Stimulated activated naive B cell treated with anti-CD40 and anti-IgM and Interleukin-4, amounts not matched to agents 10 μg/mL and 1 μg/mL and 100 μg/mL, for 72 hours (primary cell): ENCODE results near the gene CYP4B1.
"Not testable (repeated sequence)": the region's sequence is repeated elsewhere in the genome, so short reads cannot be mapped to it uniquely, and the experiment has no call there.

Source experiments
- ATAC-seq, 2 donors: fragments of 150-1000 bp; cut with Tn5 transposase; replicated peaks; 2 replicates each; pipeline ENCODE4 v1.10.0; 2021; ENCODE audit warnings: moderate library complexity in 1 of 2
- DNase-seq: peaks from one replicate; pipeline ENCODE4 v3.0.0; 2021
- H3K27ac Mint-ChIP-seq: one replicate; pipeline ENCODE4 v1.8.0; 2022; ENCODE audit warnings: mild to moderate bottlenecking, mixed read lengths
- H3K27me3 Mint-ChIP-seq, 2 donors: one replicate each; pipeline ENCODE4 v1.8.0; 2022; ENCODE audit warnings: mixed read lengths in 2 of 2
- H3K36me3 Mint-ChIP-seq, 2 donors: one replicate each; pipeline ENCODE4 v1.8.0; 2022; ENCODE audit warnings: mixed read lengths in 2 of 2, mild to moderate bottlenecking in 1 of 2
- H3K4me1 Mint-ChIP-seq, 2 donors: one replicate each; pipeline ENCODE4 v1.8.0; 2022; ENCODE audit warnings: mixed read lengths in 2 of 2, mild to moderate bottlenecking in 1 of 2
- H3K4me3 Mint-ChIP-seq, 2 donors: one replicate each; pipeline ENCODE4 v1.8.0; 2022; ENCODE audit warnings: mild to moderate bottlenecking in 2 of 2, mixed read lengths in 2 of 2, moderate library complexity in 1 of 2
- H3K9me3 Mint-ChIP-seq, 2 donors: one replicate each; pipeline ENCODE4 v1.8.0; 2022; ENCODE audit warnings: mixed read lengths in 2 of 2, mild to moderate bottlenecking in 1 of 2

CYP4B1 gene

GRCh38 chr1:46770541-46770940, 28.3 kb upstream of the CYP4B1 start:
- Mint-ChIP-seq H3K27me3 (peaks cover 5 to 15% of the 10 kb centered on the region in 2 donors), H3K4me3 (no peak overlapping the region), H3K27ac (no peak overlapping the region), H3K4me1 (no peaks in the 10 kb centered on the region), H3K9me3 (peaks cover 31 to 42% of the 10 kb centered on the region in 2 donors), H3K36me3 (peaks cover 2 to 5% of the 10 kb centered on the region in 2 donors)
- DNase-seq (no peak), ATAC-seq (no peak)

- DNase-seq, result no peak
- H3K27ac Mint-ChIP-seq, result no peak overlapping the region
- peaks cover 31 to 47% of the 10 kb centered on the region in 2 donors for H3K9me3 Mint-ChIP-seq
- no peak overlapping the region for H3K4me3 Mint-ChIP-seq
- H3K4me1 Mint-ChIP-seq, result no peaks in the 10 kb centered on the region
- H3K36me3 Mint-ChIP-seq, result peaks cover 2 to 5% of the 10 kb centered on the region in 2 donors
- no peak for ATAC-seq
- H3K27me3 Mint-ChIP-seq, result peaks cover 0 to 11% of the 10 kb centered on the region in 2 donors
Measured at GRCh38 chr1:46772571-46772970, 26.3 kb upstream of the CYP4B1 start.

DNA sequence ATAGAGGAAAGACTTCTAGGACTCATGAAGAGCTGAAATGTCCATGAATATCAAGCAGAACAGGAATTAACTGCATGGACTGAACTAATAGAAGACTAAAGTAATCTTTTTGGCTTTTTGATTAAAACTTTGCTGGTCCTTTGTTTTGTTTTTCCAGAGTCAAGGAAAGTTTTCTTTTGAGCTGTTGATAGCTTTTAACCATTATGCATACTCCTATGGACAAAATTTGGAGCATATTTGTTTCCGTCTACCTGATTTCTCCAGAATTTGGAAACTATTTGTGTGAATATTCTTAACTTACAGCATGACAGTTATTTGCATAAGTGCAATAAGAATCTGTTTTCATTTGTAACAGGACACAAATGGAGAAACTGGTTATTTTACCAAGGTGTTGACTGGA, 24.5 kb upstream of the CYP4B1 start:
- Mint-ChIP-seq H3K27ac (no peak overlapping the region), H3K27me3 (no peaks in the 10 kb centered on the region), H3K4me3 (no peak overlapping the region), H3K9me3 (peaks cover 27 to 39% of the 10 kb centered on the region in 2 donors), H3K4me1 (no peaks in the 10 kb centered on the region), H3K36me3 (peaks cover 2 to 5% of the 10 kb centered on the region in 2 donors)
- ATAC-seq, result no peak
- DNase-seq, result no peak

- H3K27me3 Mint-ChIP-seq, ATAC-seq, H3K27ac Mint-ChIP-seq, DNase-seq, H3K36me3 Mint-ChIP-seq, H3K4me3 Mint-ChIP-seq, H3K4me1 Mint-ChIP-seq: not testable (repeated sequence)
- peaks cover 14 to 20% of the 10 kb centered on the region in 2 donors for H3K9me3 Mint-ChIP-seq
Measured at GRCh38 chr1:46778456-46778855, 20.4 kb upstream of the CYP4B1 start.

- peaks cover 13 to 15% of the 10 kb centered on the region in 2 donors for H3K9me3 Mint-ChIP-seq
- no peaks in the 10 kb centered on the region for H3K4me1 Mint-ChIP-seq
- H3K36me3 Mint-ChIP-seq, result no peaks in the 10 kb centered on the region
- H3K27me3 Mint-ChIP-seq, result peaks cover 24 to 25% of the 10 kb centered on the region in 2 donors
- ATAC-seq (no peak), DNase-seq (no peak)
- H3K4me3 Mint-ChIP-seq, result no peak overlapping the region
- no peak overlapping the region for H3K27ac Mint-ChIP-seq
Measured at GRCh38 chr1:46784666-46785065, 14.2 kb upstream of the CYP4B1 start.

DNA sequence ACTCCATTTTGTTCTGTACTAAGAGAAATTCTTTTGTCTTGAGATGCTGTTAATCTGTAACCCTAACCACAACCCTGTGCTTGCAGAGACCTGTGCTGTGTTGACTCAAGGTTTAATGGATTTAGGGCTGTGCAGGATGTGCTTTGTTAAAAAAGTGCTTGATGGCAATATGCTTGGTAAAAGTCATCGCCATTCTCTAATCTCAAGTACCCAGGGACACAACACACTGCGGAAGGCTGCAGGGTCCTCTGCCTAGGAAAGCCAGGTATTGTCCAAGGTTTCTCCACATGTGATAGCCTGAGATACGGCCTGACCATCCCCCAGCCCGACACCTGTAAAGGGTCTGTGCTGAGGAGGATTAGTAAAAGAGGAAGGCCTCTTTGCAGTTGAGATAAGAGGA, 10.2 kb upstream of the CYP4B1 start:
- H3K27ac Mint-ChIP-seq, ATAC-seq, H3K4me3 Mint-ChIP-seq, H3K4me1 Mint-ChIP-seq, DNase-seq, H3K9me3 Mint-ChIP-seq, H3K36me3 Mint-ChIP-seq: not testable (repeated sequence)
- peaks cover 26 to 31% of the 10 kb centered on the region in 2 donors for H3K27me3 Mint-ChIP-seq

DNA sequence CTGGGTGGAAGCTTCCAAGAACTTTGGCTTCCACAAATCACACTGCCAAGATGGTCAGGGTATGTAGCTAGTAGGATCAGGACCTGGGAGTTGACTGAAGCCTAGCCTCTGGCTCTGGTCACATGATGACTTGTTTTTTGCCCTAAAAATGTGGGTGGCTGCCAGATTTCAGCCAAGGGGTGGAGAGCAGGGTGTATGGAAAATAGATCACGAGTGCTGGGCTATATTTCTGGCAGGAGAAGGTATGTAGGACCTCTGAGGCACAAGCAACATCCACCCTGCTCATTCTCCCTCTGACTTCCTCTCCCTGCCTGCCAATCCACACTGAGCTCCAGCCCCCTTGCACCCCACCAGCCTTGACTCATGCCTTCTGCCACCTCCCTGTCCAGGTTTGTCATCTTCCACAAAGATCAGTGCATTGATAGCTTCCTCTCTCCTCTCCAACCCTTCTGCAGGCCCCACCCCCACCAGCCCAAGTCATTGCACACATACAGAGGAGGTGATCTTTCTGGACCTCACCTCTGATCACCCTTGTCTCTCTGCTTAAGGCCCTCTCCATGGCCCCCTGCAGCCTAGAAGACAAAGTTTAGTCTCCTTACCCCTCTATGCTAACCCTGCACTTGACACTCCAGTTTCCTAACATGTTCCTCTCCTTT, 8.3 kb upstream of the CYP4B1 start:
- no peak for DNase-seq
- H3K27ac Mint-ChIP-seq, result no peak overlapping the region
- no peak overlapping the region for H3K4me3 Mint-ChIP-seq
- peaks cover 27% of the 10 kb centered on the region in 2 donors for H3K27me3 Mint-ChIP-seq
- peaks cover 0 to 7% of the 10 kb centered on the region in 2 donors for H3K9me3 Mint-ChIP-seq
- ATAC-seq, result no peak
- H3K4me1 Mint-ChIP-seq, result no peaks in the 10 kb centered on the region
- H3K36me3 Mint-ChIP-seq, result no peaks in the 10 kb centered on the region

GRCh38 chr1:46793126-46793525, 5.7 kb upstream of the CYP4B1 start:
- Mint-ChIP-seq H3K27ac (no peak overlapping the region), H3K4me3 (no peak overlapping the region), H3K9me3 (peaks cover 0 to 7% of the 10 kb centered on the region in 2 donors), H3K36me3 (no peaks in the 10 kb centered on the region), H3K27me3 (peaks cover 29 to 34% of the 10 kb centered on the region in 2 donors), H3K4me1 (no peaks in the 10 kb centered on the region)
- ATAC-seq (no peak), DNase-seq (no peak)

- no peak for DNase-seq
- Mint-ChIP-seq H3K27me3 (peaks cover 13 to 16% of the 10 kb centered on the region in 2 donors), H3K27ac (no peak overlapping the region), H3K9me3 (peaks cover 0 to 4% of the 10 kb centered on the region in 2 donors), H3K4me3 (no peak overlapping the region), H3K36me3 (no peaks in the 10 kb centered on the region), H3K4me1 (no peaks in the 10 kb centered on the region)
- no peak for ATAC-seq
Measured at GRCh38 chr1:46797696-46798470, 963 bp upstream of the CYP4B1 start.

GRCh38 chr1:46800742-46801141, 1.9 kb downstream of the CYP4B1 start:
- Mint-ChIP-seq H3K27me3 (peaks cover 9 to 16% of the 10 kb centered on the region in 2 donors), H3K27ac (no peak overlapping the region), H3K4me3 (no peak overlapping the region), H3K4me1 (no peaks in the 10 kb centered on the region), H3K36me3 (no peaks in the 10 kb centered on the region), H3K9me3 (no peaks in the 10 kb centered on the region)
- DNase-seq, result no peak
- no peak for ATAC-seq

- Mint-ChIP-seq H3K27me3 (peaks cover 6 to 13% of the 10 kb centered on the region in 2 donors), H3K4me1 (no peaks in the 10 kb centered on the region), H3K36me3 (no peaks in the 10 kb centered on the region), H3K9me3 (no peaks in the 10 kb centered on the region), H3K27ac (no peak overlapping the region), H3K4me3 (no peak overlapping the region)
- DNase-seq (no peak), ATAC-seq (no peak)
Measured at GRCh38 chr1:46801323-46802055, 2.6 kb downstream of the CYP4B1 start.

GRCh38 chr1:46802081-46802480, 3.2 kb downstream of the CYP4B1 start:
- Mint-ChIP-seq H3K36me3 (no peaks in the 10 kb centered on the region), H3K27me3 (peaks cover 4 to 11% of the 10 kb centered on the region in 2 donors), H3K27ac (no peak overlapping the region), H3K4me1 (no peaks in the 10 kb centered on the region), H3K9me3 (no peaks in the 10 kb centered on the region), H3K4me3 (no peak overlapping the region)
- DNase-seq (no peak), ATAC-seq (no peak)

DNA sequence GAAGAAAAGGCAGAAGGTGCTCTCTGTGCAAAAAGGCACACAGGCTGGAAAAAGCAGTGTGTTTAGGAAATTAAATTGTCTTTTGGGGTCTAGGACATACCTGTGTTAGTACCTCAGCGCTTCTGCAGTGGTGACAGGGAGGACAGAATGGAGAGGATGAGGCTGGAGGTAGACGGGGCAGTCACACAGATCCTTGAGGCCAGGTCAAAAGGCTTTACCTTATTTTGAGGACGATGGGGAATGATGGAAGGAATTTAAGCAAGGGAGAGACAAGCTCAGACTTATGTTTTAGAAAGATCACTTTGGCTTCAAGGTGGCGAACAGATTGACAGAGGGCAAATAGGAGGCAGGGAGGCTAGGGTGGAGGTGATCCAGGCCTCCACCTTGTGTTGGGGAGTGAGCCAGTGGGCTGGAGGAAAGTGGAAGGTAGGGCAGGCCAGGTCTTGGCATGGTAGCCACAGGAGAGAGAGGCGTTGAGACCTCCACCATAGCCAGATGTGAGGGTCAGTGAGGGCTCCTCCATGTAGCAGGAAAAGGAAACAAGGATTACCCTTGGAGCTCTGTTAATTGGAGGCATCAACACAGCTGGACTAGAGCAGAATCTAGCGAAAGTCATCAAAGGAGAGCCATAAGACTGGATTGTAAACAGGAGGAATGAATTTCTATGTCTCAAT, 4.2 kb downstream of the CYP4B1 start:
- DNase-seq, result no peak
- peaks cover 4 to 8% of the 10 kb centered on the region in 2 donors for H3K27me3 Mint-ChIP-seq
- no peak for ATAC-seq
- H3K27ac Mint-ChIP-seq, result no peak overlapping the region
- H3K4me3 Mint-ChIP-seq, result no peak overlapping the region
- H3K4me1 Mint-ChIP-seq, result no peaks in the 10 kb centered on the region
- no peaks in the 10 kb centered on the region for H3K9me3 Mint-ChIP-seq
- no peaks in the 10 kb centered on the region for H3K36me3 Mint-ChIP-seq
